IMR-90 (cell line): ENCODE results near the gene NR1D2. TPM values are rescaled to one million over a fixed set of nuclear protein-coding genes. Genes with fewer than 3 reads are reported as not detected.

ENCODE experiments used
- ATAC-seq: fragments of 200-7000 bp; cut with Tn5 transposase; 2 replicates; pipeline ENCODE4 v1.9.1; 2020; ENCODE audit warnings: low read depth, mild to moderate bottlenecking, moderate library complexity
- BruUV-seq: library from RNA; stranded (reverse); fragments of 400-500 nt; replicated peaks from 2 replicates; lab custom pipeline; 2021; lab: Mats Ljungman, UMichigan
- CTCF ChIA-PET: fragments of 300-600 bp; formaldehyde crosslinking; extraction: SDS; loops from one replicate; lab custom pipeline; 2021; ENCODE audit warnings: antibody characterized with exemption; lab: Yijun Ruan, JAX
- POLR2A ChIA-PET: fragments of 300-600 bp; sonication (Branson Sonifier 250); formaldehyde crosslinking; loops from one replicate; lab custom pipeline; 2022; ENCODE audit warnings: antibody characterized with exemption; ENCODE audit not compliant: unreplicated experiment; lab: Charles Lee
- DNase-seq: peaks from one replicate; pipeline ENCODE4 v3.0.0; 2013
- H2AFZ ChIP-seq: replicated peaks from 2 replicates; pipeline ENCODE3; 2013; ENCODE audit warnings: low read length, mild to moderate bottlenecking; ENCODE audit not compliant: poor library complexity
- H2AK5ac ChIP-seq: 2 replicates; pipeline ENCODE4 v1.6.1; 2013; ENCODE audit warnings: low read depth, low read length, inconsistent platforms
- H2AK9ac ChIP-seq: replicated peaks from 2 replicates; pipeline ENCODE3; 2013; ENCODE audit warnings: mild to moderate bottlenecking, low read depth, low read length, moderate library complexity; ENCODE audit not compliant: poor library complexity
- H2BK120ac ChIP-seq: 2 replicates; pipeline ENCODE4 v1.6.1; 2013; ENCODE audit warnings: low read depth, low read length, inconsistent platforms
- H2BK15ac ChIP-seq: 3 replicates; pipeline ENCODE4 v1.6.1; 2013; ENCODE audit warnings: low read depth, low read length, inconsistent platforms
- H2BK20ac ChIP-seq: 2 replicates; pipeline ENCODE4 v1.6.1; 2013; ENCODE audit warnings: low read depth, mild to moderate bottlenecking, inconsistent platforms, low read length, moderate library complexity
- H2BK5ac ChIP-seq: 2 replicates; pipeline ENCODE4 v1.6.1; 2013; ENCODE audit warnings: mild to moderate bottlenecking, low read depth, low read length, inconsistent platforms; ENCODE audit not compliant: poor library complexity, severe bottlenecking
- H3K14ac ChIP-seq: replicated peaks from 2 replicates; pipeline ENCODE4 v1.6.1; 2013; ENCODE audit warnings: low read depth, low read length, inconsistent platforms
- H3K18ac ChIP-seq: 2 replicates; pipeline ENCODE4 v1.6.1; 2013; ENCODE audit warnings: low read depth, low read length, control low read depth
- H3K23ac ChIP-seq: 2 replicates; pipeline ENCODE4 v1.6.1; 2013; ENCODE audit warnings: low read depth, low read length, inconsistent platforms
- H3K27ac ChIP-seq: 2 replicates; pipeline ENCODE4 v1.5.1; 2013; ENCODE audit warnings: mild to moderate bottlenecking, control low read depth, low read length; ENCODE audit not compliant: insufficient read depth
- H3K27me3 ChIP-seq: 2 replicates; pipeline ENCODE4 v1.6.1; 2013; ENCODE audit warnings: low read length; ENCODE audit not compliant: control insufficient read depth, insufficient read depth
- H3K36me3 ChIP-seq: 2 replicates; pipeline ENCODE4 v1.6.1; 2013; ENCODE audit warnings: low read length, mixed read lengths; ENCODE audit not compliant: control insufficient read depth, insufficient read depth
- H3K4ac ChIP-seq: 2 replicates; pipeline ENCODE4 v1.6.1; 2013; ENCODE audit warnings: low read depth, low read length, inconsistent platforms
- H3K4me1 ChIP-seq: 2 replicates; pipeline ENCODE4 v1.6.1; 2013; ENCODE audit warnings: low read length, mixed read lengths; ENCODE audit not compliant: control insufficient read depth, insufficient read depth
- H3K4me2 ChIP-seq: 2 replicates; pipeline ENCODE4 v1.6.1; 2013; ENCODE audit warnings: low read depth, mild to moderate bottlenecking, control low read depth, low read length, moderate library complexity
- H3K4me3 ChIP-seq: 2 replicates; pipeline ENCODE4 v1.5.1; 2013; ENCODE audit warnings: low read depth, mild to moderate bottlenecking, control low read depth, low read length, moderate library complexity; ENCODE audit not compliant: insufficient read depth
- H3K56ac ChIP-seq: 2 replicates; pipeline ENCODE4 v1.6.1; 2013; ENCODE audit warnings: low read length, inconsistent platforms; ENCODE audit not compliant: insufficient read depth; ENCODE audit errors: extremely low read depth
- H3K79me1 ChIP-seq, 2 experiments: 2 replicates each; pipeline ENCODE4 v1.6.1; 2013; ENCODE audit warnings: low read length in 2 of 2, inconsistent platforms in 1 of 2, low read depth in 1 of 2
- H3K9ac ChIP-seq: 2 replicates; pipeline ENCODE4 v1.6.1; 2013; ENCODE audit warnings: low read depth, low read length, control low read depth
- H3K9me1 ChIP-seq: 2 replicates; pipeline ENCODE4 v1.6.1; 2013; ENCODE audit warnings: low read length, inconsistent platforms; ENCODE audit not compliant: insufficient read depth
- H3K9me3 ChIP-seq: 2 replicates; pipeline ENCODE4 v1.6.1; 2013; ENCODE audit warnings: low read length; ENCODE audit not compliant: control insufficient read depth, insufficient read depth
- H4K20me1 ChIP-seq: 2 replicates; pipeline ENCODE4 v1.6.1; 2013; ENCODE audit warnings: low read length, inconsistent platforms; ENCODE audit not compliant: insufficient read depth
- H4K5ac ChIP-seq: 2 replicates; pipeline ENCODE4 v1.6.1; 2013; ENCODE audit warnings: mild to moderate bottlenecking, low read depth, low read length, control low read depth
- H4K8ac ChIP-seq, 2 experiments: 2 replicates each; pipeline ENCODE4 v1.6.1; 2013; ENCODE audit warnings: low read depth in 2 of 2, low read length in 2 of 2, control low read depth in 1 of 2, inconsistent platforms in 1 of 2
- H4K91ac ChIP-seq: 2 replicates; pipeline ENCODE4 v1.6.1; 2013; ENCODE audit warnings: low read depth, low read length, inconsistent platforms; ENCODE audit not compliant: insufficient read depth
- CEBPB ChIP-seq: IDR thresholded peaks from 2 replicates; pipeline ENCODE4 v1.6.1; 2012; ENCODE audit warnings: low read depth, low read length, improper control_type of control experiment
- CTCF ChIP-seq: conservative IDR thresholded peaks from 2 replicates; pipeline ENCODE4 v1.5.1; 2012; ENCODE audit warnings: mild to moderate bottlenecking, low read depth, low read length, improper control_type of control experiment
- MAZ ChIP-seq: IDR thresholded peaks from 2 replicates; pipeline ENCODE4 v1.6.1; 2012; ENCODE audit warnings: low read depth, mild to moderate bottlenecking, low read length, improper control_type of control experiment, moderate library complexity, borderline replicate concordance
- RCOR1 ChIP-seq: IDR thresholded peaks from 2 replicates; pipeline ENCODE4 v1.6.1; 2012; ENCODE audit warnings: mild to moderate bottlenecking, low read length, improper control_type of control experiment; ENCODE audit not compliant: insufficient replicate concordance
- SMC3 ChIP-seq: fragments of 150-350 bp; IDR thresholded peaks from 2 replicates; pipeline ENCODE4 v1.6.1; 2016; ENCODE audit warnings: low read depth, mild to moderate bottlenecking, antibody characterized with exemption, low read length, moderate library complexity
- WGBS, 2 experiments: methylation state at CpG; one replicate each; pipeline versions ENCODE4 v1.1.5 to v1.1.7; 2013; ENCODE audit warnings: missing lambda C conversion rate in 2 of 2; ENCODE audit not compliant: insufficient read length in 1 of 2; ENCODE audit errors: extremely low coverage in 2 of 2; 5-methylcytosine and 5-hydroxymethylcytosine counted together
- dilution Hi-C: fragments of 300-500 bp; cut with HindIII; formaldehyde crosslinking; loops from one replicate; pipeline ENCODE4 v1.14.3; 2018; ENCODE audit warnings: low sequenced_read_pairs; ENCODE audit not compliant: unreplicated experiment
- in situ Hi-C: fragments of 300-500 bp; cut with MboI; formaldehyde crosslinking; loops from 3 replicates; pipeline ENCODE4 v1.14.3; 2019; ENCODE audit warnings: low sequenced_read_pairs, inconsistent platforms, mixed read lengths
- intact Hi-C: fragments of 100-400 bp; cut with micrococcal nuclease; formaldehyde crosslinking; loops from 2 replicates; pipeline ENCODE4 v1.10.0; 2022
- polyA plus RNA-seq, 3 experiments: library from polyadenylated mRNA; depleted of rRNA; stranded (reverse); fragments of >200 nt; gene quantifications; 2 replicates each; pipeline ENCODE4 v1.2.3, GENCODE V29; 2012; ENCODE audit warnings: low replicate concordance in 1 of 3
- total RNA-seq: library from RNA; depleted of rRNA; stranded (reverse); fragments of >200 nt; gene quantifications from 2 replicates; pipeline ENCODE4 v1.2.3, GENCODE V29; 2012

Gene NR1D2
- total and polyA plus RNA-seq, 2 of the 4 experiments (the other 2 are of a cell fraction) = 8.1 to 41.0 TPM

GRCh38 chr3:23941440-23941839 lies 3.6 kb upstream of the NR1D2 start:
- no peak overlapping the region for H4K8ac ChIP-seq
- WGBS, 2 experiments = no CpG with 5 or more reads among the region's 4 CpGs
- intact Hi-C loops = loop anchor here (10.0 kb wide), 1 partner anchor 657 kb away; no protein-coding TSS in a partner anchor

More at GRCh38 chr3:23941440-23941839, 3.6 kb upstream of the NR1D2 start:
- no peaks in the 10 kb centered on the region for H3K27me3 ChIP-seq
- no peak overlapping the region for H2AFZ ChIP-seq
- POLR2A ChIA-PET = interaction anchor here (2.2 kb wide), 1 partner anchor 25 kb away, joined by 5 read pairs; the partner anchor contains the start of genes NKIRAS1 and RPL15
- H3K14ac ChIP-seq = no peak overlapping the region
- peaks cover 3 to 5% of the 10 kb centered on the region in 2 experiments; a peak in 3 of 4 replicates for H3K79me1 ChIP-seq
- H3K4me2 ChIP-seq = no peak overlapping the region
- H3K56ac ChIP-seq = no peak overlapping the region
- H2BK20ac ChIP-seq = no peak overlapping the region
- no peak for TF ChIP-seq CTCF
- no peak for TF ChIP-seq MAZ
- TF ChIP-seq SMC3 = no peak
- no peak for TF ChIP-seq RCOR1
- TF ChIP-seq CEBPB = no peak
- peaks cover 3% of the 10 kb centered on the region for H3K9me3 ChIP-seq
- DNase-seq (no peak), ATAC-seq (no peak)
- BruUV-seq = no TSS peak
- CTCF ChIA-PET = no interaction called here
- no peak overlapping the region for H4K91ac ChIP-seq
- no peak overlapping the region for H2AK5ac ChIP-seq
- H2BK15ac ChIP-seq = no peak overlapping the region
- no peak overlapping the region for H3K4me3 ChIP-seq
- in situ Hi-C loops = no loop called here
- H3K36me3 ChIP-seq = no peaks in the 10 kb centered on the region
- no peak overlapping the region for H3K4ac ChIP-seq
- H3K18ac ChIP-seq = no peak overlapping the region
- dilution Hi-C loops = no loop called here
- no peak overlapping the region for H2BK120ac ChIP-seq
- H2AK9ac ChIP-seq = no peak overlapping the region
- no peak overlapping the region for H4K5ac ChIP-seq
- peaks cover 2% of the 10 kb centered on the region; the same call in 1 of the 2 replicates for H3K4me1 ChIP-seq
- no peaks in the 10 kb centered on the region for H3K9me1 ChIP-seq
- H3K27ac ChIP-seq = no peak overlapping the region
- H2BK5ac ChIP-seq = no peak overlapping the region
- H4K20me1 ChIP-seq = peaks cover 5% of the 10 kb centered on the region
- no peak overlapping the region; the same call in 1 of the 2 replicates for H3K23ac ChIP-seq
- no peak overlapping the region for H3K9ac ChIP-seq
